ENCODE data around the gene MRAP2. TPM values are rescaled to one million over a fixed set of nuclear protein-coding genes. Genes with fewer than 3 reads are reported as not detected.

Gene MRAP2
- total RNA-seq, 1 experiment from 2014 or later: 2.5 TPM

DNA sequence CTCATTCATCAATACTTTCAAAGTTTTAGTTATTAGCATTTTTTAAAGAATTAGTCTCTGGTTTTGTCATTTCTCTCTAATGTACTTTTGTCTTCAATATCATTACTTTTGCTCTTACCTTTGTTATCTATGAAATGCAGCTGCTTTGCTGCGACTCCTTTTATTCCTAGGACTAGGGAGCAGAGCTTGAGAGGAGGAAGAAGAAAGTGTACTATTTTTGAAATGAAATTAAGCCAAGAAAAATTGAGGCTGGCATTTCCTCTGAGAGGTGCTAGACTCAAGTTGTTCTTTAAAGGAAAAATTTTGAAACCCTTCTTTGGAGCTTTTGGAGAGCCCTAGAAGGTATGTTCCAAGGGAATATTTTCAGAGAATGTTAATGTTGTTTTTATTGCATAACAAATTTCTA lies 48.3 kb upstream of the MRAP2 start:
- Histone ChIP-seq H3K27me3 (ENCODE audit: control insufficient read depth, insufficient read depth, low read length) (no peaks in the 10 kb centered on the region), H3K4me1 (ENCODE audit: control insufficient read depth, insufficient read depth, low read length) (no peaks in the 10 kb centered on the region), H3K36me3 (ENCODE audit: control insufficient read depth, insufficient read depth, low read length) (no peaks in the 10 kb centered on the region), H3K9me3 (ENCODE audit: control insufficient read depth, insufficient read depth, low read depth, low read length) (no peaks in the 10 kb centered on the region), H3K27ac (ENCODE audit: low read length) (no peak overlapping the region), H3K4me3 (ENCODE audit: low read depth in 2 of 2, low read length in 2 of 2) (no peak overlapping the region)
- TF ChIP-seq, protein P1, sequence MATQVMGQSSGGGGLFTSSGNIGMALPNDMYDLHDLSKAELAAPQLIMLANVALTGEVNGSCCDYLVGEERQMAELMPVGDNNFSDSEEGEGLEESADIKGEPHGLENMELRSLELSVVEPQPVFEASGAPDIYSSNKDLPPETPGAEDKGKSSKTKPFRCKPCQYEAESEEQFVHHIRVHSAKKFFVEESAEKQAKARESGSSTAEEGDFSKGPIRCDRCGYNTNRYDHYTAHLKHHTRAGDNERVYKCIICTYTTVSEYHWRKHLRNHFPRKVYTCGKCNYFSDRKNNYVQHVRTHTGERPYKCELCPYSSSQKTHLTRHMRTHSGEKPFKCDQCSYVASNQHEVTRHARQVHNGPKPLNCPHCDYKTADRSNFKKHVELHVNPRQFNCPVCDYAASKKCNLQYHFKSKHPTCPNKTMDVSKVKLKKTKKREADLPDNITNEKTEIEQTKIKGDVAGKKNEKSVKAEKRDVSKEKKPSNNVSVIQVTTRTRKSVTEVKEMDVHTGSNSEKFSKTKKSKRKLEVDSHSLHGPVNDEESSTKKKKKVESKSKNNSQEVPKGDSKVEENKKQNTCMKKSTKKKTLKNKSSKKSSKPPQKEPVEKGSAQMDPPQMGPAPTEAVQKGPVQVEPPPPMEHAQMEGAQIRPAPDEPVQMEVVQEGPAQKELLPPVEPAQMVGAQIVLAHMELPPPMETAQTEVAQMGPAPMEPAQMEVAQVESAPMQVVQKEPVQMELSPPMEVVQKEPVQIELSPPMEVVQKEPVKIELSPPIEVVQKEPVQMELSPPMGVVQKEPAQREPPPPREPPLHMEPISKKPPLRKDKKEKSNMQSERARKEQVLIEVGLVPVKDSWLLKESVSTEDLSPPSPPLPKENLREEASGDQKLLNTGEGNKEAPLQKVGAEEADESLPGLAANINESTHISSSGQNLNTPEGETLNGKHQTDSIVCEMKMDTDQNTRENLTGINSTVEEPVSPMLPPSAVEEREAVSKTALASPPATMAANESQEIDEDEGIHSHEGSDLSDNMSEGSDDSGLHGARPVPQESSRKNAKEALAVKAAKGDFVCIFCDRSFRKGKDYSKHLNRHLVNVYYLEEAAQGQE (IDR thresholded peaks at IDR 0.05; ENCODE audit: insufficient read depth in 1 of 2, low read depth in 2 of 2, low read length in 1 of 2): no peak
- TF ChIP-seq, protein P2, sequence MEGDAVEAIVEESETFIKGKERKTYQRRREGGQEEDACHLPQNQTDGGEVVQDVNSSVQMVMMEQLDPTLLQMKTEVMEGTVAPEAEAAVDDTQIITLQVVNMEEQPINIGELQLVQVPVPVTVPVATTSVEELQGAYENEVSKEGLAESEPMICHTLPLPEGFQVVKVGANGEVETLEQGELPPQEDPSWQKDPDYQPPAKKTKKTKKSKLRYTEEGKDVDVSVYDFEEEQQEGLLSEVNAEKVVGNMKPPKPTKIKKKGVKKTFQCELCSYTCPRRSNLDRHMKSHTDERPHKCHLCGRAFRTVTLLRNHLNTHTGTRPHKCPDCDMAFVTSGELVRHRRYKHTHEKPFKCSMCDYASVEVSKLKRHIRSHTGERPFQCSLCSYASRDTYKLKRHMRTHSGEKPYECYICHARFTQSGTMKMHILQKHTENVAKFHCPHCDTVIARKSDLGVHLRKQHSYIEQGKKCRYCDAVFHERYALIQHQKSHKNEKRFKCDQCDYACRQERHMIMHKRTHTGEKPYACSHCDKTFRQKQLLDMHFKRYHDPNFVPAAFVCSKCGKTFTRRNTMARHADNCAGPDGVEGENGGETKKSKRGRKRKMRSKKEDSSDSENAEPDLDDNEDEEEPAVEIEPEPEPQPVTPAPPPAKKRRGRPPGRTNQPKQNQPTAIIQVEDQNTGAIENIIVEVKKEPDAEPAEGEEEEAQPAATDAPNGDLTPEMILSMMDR (IDR thresholded peaks at IDR 0.05): no peak
- TF ChIP-seq POLR2AphosphoS5 (IDR thresholded peaks at IDR 0.05; ENCODE audit: low read depth, low read length): no peak
- no peak for TF ChIP-seq SIN3A (IDR thresholded peaks at IDR 0.05; ENCODE audit: borderline replicate concordance, insufficient read depth, low read depth, low read length)
- TF ChIP-seq TCF7L2 (IDR thresholded peaks at IDR 0.05; ENCODE audit: low read depth, low read length): no peak
- DNase-seq (ENCODE audit: low read depth, low spot score) (no peak), ATAC-seq (no peak)
- ChIA-PET POLR2A (no interaction called here), CTCF (no interaction called here)
- BruUV-seq (replicated peaks): no TSS peak
- intact Hi-C loops (cut with micrococcal nuclease; ENCODE audit: unreplicated experiment) (no loop called here), in situ Hi-C loops (cut with HindIII; ENCODE audit: low pct_unique_long_range_greater_than_20kb, low sequenced_read_pairs) (no loop called here)

DNA sequence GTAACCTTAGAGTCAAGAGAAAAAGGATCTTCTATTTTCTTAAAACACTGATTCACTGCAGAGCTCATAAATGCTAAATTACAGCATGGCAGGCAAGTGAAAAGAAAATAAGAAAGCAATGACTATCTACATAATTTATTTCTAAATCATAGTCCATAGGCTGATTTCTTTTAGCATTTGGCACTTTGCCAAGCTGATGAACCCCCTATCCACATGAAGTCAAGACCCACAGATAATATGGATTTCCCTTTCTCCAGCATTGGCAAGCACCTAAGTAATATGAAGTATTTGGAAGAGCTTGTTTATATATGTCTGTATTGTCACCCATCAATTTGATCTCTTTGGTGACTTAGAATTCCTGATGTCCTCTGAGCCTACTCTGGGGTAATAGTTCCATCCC lies 47.9 kb upstream of the MRAP2 start:
- BruUV-seq (replicated peaks): no TSS peak
- Histone ChIP-seq H3K27ac (ENCODE audit: low read length) (no peak overlapping the region), H3K27me3 (ENCODE audit: control insufficient read depth, insufficient read depth, low read length) (no peaks in the 10 kb centered on the region), H3K4me3 (ENCODE audit: low read depth in 2 of 2, low read length in 2 of 2) (no peak overlapping the region), H3K4me1 (ENCODE audit: control insufficient read depth, insufficient read depth, low read length) (no peaks in the 10 kb centered on the region), H3K36me3 (ENCODE audit: control insufficient read depth, insufficient read depth, low read length) (no peaks in the 10 kb centered on the region), H3K9me3 (ENCODE audit: control insufficient read depth, insufficient read depth, low read depth, low read length) (no peaks in the 10 kb centered on the region)
- in situ Hi-C loops (cut with HindIII; ENCODE audit: low pct_unique_long_range_greater_than_20kb, low sequenced_read_pairs): no loop called here
- DNase-seq (ENCODE audit: low read depth, low spot score): no peak
- POLR2A ChIA-PET: no interaction called here
- CTCF ChIA-PET: no interaction called here
- no peak for ATAC-seq
- intact Hi-C loops (cut with micrococcal nuclease; ENCODE audit: unreplicated experiment): no loop called here
- TF ChIP-seq SIN3A (IDR thresholded peaks at IDR 0.05; ENCODE audit: borderline replicate concordance, insufficient read depth, low read depth, low read length) (no peak), TCF7L2 (IDR thresholded peaks at IDR 0.05; ENCODE audit: low read depth, low read length) (no peak), POLR2AphosphoS5 (IDR thresholded peaks at IDR 0.05; ENCODE audit: low read depth, low read length) (no peak)
- TF ChIP-seq, protein P1 (IDR thresholded peaks at IDR 0.05; ENCODE audit: insufficient read depth in 1 of 2, low read depth in 2 of 2, low read length in 1 of 2): no peak
- TF ChIP-seq, protein P2 (IDR thresholded peaks at IDR 0.05): no peak
